ENCODE data around the gene BBS7.

BBS7 gene, protein sequence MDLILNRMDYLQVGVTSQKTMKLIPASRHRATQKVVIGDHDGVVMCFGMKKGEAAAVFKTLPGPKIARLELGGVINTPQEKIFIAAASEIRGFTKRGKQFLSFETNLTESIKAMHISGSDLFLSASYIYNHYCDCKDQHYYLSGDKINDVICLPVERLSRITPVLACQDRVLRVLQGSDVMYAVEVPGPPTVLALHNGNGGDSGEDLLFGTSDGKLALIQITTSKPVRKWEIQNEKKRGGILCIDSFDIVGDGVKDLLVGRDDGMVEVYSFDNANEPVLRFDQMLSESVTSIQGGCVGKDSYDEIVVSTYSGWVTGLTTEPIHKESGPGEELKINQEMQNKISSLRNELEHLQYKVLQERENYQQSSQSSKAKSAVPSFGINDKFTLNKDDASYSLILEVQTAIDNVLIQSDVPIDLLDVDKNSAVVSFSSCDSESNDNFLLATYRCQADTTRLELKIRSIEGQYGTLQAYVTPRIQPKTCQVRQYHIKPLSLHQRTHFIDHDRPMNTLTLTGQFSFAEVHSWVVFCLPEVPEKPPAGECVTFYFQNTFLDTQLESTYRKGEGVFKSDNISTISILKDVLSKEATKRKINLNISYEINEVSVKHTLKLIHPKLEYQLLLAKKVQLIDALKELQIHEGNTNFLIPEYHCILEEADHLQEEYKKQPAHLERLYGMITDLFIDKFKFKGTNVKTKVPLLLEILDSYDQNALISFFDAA

DNA sequence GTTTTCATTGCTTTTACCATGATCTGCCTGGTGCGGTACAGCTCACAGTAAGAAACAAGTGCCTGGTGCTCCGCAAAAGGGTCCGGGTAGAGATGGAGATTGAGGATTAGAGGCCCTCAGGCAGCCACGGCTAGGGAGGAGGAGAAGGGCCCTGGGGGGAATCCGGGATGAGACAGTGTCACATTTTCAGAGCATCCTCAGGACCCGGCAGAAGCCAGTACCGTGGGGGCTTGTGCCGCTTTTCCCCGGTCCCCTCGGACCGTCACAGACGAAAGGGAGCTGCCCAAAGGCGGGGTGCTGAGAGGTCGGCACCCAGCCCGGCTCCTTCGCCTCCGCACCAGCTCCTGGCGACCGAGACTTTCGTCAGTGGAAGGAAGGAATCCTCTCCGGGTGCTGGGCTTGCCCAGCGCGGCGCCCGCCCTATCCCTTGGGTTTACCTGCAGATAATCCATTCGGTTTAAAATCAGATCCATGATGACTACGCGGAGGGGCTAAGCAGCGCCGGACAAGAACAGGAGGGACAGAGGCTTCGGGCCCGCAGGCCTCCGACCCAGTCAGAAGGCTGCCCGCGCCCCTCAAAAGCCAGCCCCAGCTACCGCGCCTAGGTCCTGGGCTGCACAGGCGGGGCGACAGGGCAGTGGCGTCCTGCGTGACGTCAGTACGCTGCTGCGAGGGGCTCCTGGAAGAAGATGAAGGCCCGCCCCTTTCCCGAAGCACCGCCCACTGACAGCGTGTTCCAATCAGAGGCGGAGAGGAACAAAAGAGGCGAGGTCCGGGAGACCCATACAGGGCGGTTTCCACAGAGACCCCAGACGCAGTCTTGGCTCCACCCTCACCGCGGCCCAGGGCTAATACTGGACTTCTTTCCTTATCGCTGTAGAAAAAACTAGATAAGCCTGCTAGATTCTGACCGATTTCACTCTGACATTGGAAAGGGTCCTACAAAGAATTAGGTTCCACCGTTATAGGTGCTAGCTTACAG, at the start of gene BBS7:
Gene BBS7 (minus strand): TSS at position 634 of the 982 bp plus-strand sequence. CDS start 161 bp downstream, at position 473.
- in situ Hi-C loops (cut with HindIII; ENCODE audit: low sequenced_read_pairs) = no loop called here
- TF ChIP-seq, protein P1, sequence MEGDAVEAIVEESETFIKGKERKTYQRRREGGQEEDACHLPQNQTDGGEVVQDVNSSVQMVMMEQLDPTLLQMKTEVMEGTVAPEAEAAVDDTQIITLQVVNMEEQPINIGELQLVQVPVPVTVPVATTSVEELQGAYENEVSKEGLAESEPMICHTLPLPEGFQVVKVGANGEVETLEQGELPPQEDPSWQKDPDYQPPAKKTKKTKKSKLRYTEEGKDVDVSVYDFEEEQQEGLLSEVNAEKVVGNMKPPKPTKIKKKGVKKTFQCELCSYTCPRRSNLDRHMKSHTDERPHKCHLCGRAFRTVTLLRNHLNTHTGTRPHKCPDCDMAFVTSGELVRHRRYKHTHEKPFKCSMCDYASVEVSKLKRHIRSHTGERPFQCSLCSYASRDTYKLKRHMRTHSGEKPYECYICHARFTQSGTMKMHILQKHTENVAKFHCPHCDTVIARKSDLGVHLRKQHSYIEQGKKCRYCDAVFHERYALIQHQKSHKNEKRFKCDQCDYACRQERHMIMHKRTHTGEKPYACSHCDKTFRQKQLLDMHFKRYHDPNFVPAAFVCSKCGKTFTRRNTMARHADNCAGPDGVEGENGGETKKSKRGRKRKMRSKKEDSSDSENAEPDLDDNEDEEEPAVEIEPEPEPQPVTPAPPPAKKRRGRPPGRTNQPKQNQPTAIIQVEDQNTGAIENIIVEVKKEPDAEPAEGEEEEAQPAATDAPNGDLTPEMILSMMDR (IDR thresholded peaks at IDR 0.05; ENCODE audit: low read depth, low read length, missing control alignments) = no peak
- DNase-seq (ENCODE audit: low read depth) = peak; percentile 92
- H3K4me3 ChIP-seq (ENCODE audit: low read depth, low read length) = peak within 1 kb of the TSS; percentile 76

DNA sequence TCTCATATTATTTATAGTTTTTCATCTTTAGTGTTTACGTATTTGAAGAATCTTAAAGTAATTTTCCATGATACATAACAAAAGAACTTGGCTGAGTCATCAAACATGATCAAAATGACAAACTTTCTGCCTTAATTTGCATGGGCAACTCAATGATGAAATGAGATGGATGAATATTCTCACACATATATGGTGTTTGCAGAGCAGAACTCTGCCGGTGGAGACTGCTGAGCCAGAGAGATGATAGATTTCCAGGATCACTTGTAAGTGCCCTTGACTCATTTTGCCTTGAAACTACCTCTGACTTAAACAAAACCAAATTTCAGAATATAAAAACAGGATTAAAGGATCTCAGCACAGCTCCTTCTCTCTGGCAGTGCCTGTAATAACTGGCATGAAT, 43.4 kb upstream of the BBS7 start:
- DNase-seq (ENCODE audit: low read depth) = no peak
- no peak overlapping the region for H3K4me3 ChIP-seq (ENCODE audit: low read depth, low read length)
- TF ChIP-seq, protein P1 (IDR thresholded peaks at IDR 0.05; ENCODE audit: low read depth, low read length, missing control alignments) = no peak
- in situ Hi-C loops (cut with HindIII; ENCODE audit: low sequenced_read_pairs) = no loop called here

DNA sequence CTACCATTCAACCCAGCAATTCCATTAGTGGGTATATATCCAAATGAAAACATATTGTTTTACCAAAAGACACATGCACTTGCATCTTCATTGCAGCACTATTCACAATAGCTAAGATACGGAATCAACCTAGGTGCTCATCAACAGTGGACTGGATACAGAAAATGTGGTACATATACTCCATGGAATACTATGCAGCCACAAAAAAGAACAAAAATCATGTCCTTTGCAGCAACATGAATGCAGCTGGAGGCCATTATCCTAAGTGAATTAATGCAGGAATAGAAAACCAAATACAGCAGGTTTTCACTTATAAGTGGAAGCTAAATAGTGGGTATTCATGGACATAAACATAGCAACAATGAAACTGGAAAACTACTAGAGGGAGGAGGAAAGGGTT, 38.1 kb upstream of the BBS7 start:
- TF ChIP-seq, protein P1 (IDR thresholded peaks at IDR 0.05; ENCODE audit: low read depth, low read length, missing control alignments) = no peak
- H3K4me3 ChIP-seq (ENCODE audit: low read depth, low read length) = no peak overlapping the region

DNA sequence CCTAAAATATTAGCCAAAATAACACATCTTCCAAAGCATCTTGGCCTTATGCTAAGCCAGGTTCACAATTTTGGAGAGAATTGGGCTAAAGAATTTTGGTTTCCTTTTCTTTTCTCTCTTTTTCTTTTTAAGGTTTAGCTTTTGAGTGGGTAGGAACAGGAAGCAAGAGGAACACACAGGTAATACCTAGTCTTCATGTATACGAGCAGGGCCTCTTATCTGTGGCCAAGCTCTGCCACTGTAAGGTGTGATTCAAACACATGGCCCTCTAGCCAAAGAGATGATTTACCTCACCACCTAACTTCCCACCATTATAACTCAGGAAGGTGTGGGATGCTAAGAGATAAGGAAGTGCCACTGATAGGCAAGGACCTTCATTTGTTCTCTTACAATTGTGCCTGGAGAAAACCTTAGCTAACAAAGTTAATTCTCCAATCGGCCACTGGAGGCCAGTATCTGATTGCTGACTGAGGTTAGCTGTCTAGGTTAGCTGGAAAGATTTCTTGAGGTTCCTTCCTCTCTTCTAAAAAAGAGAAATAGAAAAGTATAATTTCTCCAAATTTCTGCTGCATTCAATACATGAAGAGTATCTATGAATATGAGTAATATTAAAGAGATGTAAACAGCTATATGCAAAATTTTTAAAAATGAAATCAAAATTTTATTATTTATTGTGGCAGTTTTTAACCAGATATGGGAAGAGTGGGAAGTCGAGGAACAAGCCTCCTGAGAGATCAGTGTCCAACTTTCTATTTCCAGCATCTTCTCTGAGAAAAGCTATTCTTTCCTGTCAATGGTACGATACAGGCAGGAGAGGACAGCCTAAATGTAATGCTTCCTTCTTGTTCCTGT, 30.1 kb upstream of the BBS7 start:
- no peak overlapping the region for H3K4me3 ChIP-seq (ENCODE audit: low read depth, low read length)
- DNase-seq (ENCODE audit: low read depth) = peak; percentile 37
- in situ Hi-C loops (cut with HindIII; ENCODE audit: low sequenced_read_pairs) = no loop called here
- TF ChIP-seq, protein P1 (IDR thresholded peaks at IDR 0.05; ENCODE audit: low read depth, low read length, missing control alignments) = peak; percentile 83

More for the DNA sequence above, 38.1 kb upstream of the BBS7 start:
- in situ Hi-C loops (cut with HindIII; ENCODE audit: low sequenced_read_pairs) = no loop called here
- no peak for DNase-seq (ENCODE audit: low read depth)

DNA sequence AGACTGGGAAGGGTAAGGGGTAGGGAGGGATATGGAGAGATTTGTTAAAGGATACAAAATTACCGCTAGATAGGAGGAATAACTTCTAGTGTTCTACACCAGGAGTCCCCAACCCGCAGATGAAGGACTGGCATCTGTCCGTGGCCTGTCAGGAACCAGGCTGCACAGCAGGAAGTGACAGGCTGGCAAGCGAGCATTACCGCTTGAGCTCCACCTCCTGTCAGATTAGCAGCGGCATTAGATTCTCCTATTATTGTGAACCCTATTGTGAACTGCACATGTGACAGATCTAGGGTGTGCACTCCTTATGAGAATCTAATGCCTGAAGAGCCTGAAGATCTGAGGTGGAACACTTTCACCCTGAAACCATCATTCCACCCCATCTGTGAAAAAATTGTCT, 27.9 kb upstream of the BBS7 start:
- no peak for DNase-seq (ENCODE audit: low read depth)
- in situ Hi-C loops (cut with HindIII; ENCODE audit: low sequenced_read_pairs) = no loop called here
- TF ChIP-seq, protein P1 (IDR thresholded peaks at IDR 0.05; ENCODE audit: low read depth, low read length, missing control alignments) = no peak
- no peak overlapping the region for H3K4me3 ChIP-seq (ENCODE audit: low read depth, low read length)

Measured in astrocyte of the cerebellum (primary cell).